CD4-positive, alpha-beta T cell treated with Interferon alpha-2 for 1 hour (primary cell): ENCODE measurements around the gene FBXL15.

Source experiments
- DNase-seq, 2 donors: peaks; one replicate each; pipeline ENCODE4 v3.0.0-alpha.2; 2020 to 2022

Gene FBXL15

GRCh38 chr10:102420714-102421506, at the start of gene FBXL15:
TSS of gene FBXL15 (plus strand) at chr10:102420836. CDS start at chr10:102421130, 294 bp downstream.
- DNase-seq = peak; percentile 95 to 97

GRCh38 chr10:102371295-102371694, 49.3 kb upstream of the FBXL15 start:
- no peak for DNase-seq

- DNase-seq = no peak
Measured at GRCh38 chr10:102375250-102375649, 45.4 kb upstream of the FBXL15 start.

- no peak for DNase-seq
Measured at GRCh38 chr10:102375867-102376266, 44.8 kb upstream of the FBXL15 start.

- DNase-seq = no peak
Measured at GRCh38 chr10:102376901-102377300, 43.7 kb upstream of the FBXL15 start.

- DNase-seq = no peak
Measured at GRCh38 chr10:102379383-102379782, 41.3 kb upstream of the FBXL15 start.

GRCh38 chr10:102381983-102382382, 38.7 kb upstream of the FBXL15 start:
- DNase-seq = no peak

- no peak for DNase-seq
Measured at GRCh38 chr10:102382871-102383270, 37.8 kb upstream of the FBXL15 start.

GRCh38 chr10:102384053-102384452, 36.6 kb upstream of the FBXL15 start:
- no peak for DNase-seq

GRCh38 chr10:102384606-102385429, 35.8 kb upstream of the FBXL15 start:
- DNase-seq = no peak

GRCh38 chr10:102389894-102390293, 30.7 kb upstream of the FBXL15 start:
- no peak for DNase-seq

- DNase-seq = no peak
Measured at GRCh38 chr10:102392306-102392705, 28.3 kb upstream of the FBXL15 start.

- DNase-seq = no peak
Measured at GRCh38 chr10:102393411-102394078, 27.1 kb upstream of the FBXL15 start.

GRCh38 chr10:102394079-102394800, 26.4 kb upstream of the FBXL15 start:
- peak; percentile 98 to 99 for DNase-seq

GRCh38 chr10:102394801-102395399, 25.7 kb upstream of the FBXL15 start:
- peak; percentile 64 to 71 for DNase-seq

- peak; percentile 94 to 96 for DNase-seq
Measured at GRCh38 chr10:102395400-102396316, 25.0 kb upstream of the FBXL15 start, which contains the start of gene NFKB2. TSS of gene NFKB2 (plus strand) at chr10:102395705. CDS start at chr10:102395960, 255 bp downstream.

- DNase-seq = no peak
Measured at GRCh38 chr10:102396317-102396650, 24.4 kb upstream of the FBXL15 start.

- no peak for DNase-seq
Measured at GRCh38 chr10:102396730-102397151, 23.9 kb upstream of the FBXL15 start.

- DNase-seq = no peak
Measured at GRCh38 chr10:102397222-102398171, 23.1 kb upstream of the FBXL15 start.
